ENCODE results near the gene MAGI1.

The MAGI1 gene

DNA sequence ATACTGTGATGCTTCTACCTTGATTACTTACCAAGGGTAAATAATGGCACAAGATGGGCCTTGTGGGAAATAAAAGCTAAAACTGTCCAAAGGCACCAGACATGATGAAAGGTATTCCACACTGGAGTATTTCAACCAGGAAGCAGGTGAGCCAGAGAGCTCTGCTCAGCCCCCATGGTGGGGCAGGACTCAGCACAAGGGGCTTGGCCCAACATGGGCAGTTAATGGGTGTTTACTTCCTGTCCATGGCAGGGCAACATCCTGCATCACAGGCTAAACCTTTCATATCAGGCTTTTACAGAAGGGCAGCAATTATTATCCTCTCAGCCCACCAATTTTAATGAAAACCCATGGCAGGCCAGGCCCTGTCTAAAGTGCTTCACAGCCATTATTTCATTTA, 38.2 kb downstream of the MAGI1 start:
- no peak for TF ChIP-seq ZFX (IDR thresholded peaks at IDR 0.05)
- TF ChIP-seq, protein P1, sequence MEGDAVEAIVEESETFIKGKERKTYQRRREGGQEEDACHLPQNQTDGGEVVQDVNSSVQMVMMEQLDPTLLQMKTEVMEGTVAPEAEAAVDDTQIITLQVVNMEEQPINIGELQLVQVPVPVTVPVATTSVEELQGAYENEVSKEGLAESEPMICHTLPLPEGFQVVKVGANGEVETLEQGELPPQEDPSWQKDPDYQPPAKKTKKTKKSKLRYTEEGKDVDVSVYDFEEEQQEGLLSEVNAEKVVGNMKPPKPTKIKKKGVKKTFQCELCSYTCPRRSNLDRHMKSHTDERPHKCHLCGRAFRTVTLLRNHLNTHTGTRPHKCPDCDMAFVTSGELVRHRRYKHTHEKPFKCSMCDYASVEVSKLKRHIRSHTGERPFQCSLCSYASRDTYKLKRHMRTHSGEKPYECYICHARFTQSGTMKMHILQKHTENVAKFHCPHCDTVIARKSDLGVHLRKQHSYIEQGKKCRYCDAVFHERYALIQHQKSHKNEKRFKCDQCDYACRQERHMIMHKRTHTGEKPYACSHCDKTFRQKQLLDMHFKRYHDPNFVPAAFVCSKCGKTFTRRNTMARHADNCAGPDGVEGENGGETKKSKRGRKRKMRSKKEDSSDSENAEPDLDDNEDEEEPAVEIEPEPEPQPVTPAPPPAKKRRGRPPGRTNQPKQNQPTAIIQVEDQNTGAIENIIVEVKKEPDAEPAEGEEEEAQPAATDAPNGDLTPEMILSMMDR (conservative IDR thresholded peaks at IDR 0.05), result no peak
- no peak overlapping the region for H3K27ac ChIP-seq

DNA sequence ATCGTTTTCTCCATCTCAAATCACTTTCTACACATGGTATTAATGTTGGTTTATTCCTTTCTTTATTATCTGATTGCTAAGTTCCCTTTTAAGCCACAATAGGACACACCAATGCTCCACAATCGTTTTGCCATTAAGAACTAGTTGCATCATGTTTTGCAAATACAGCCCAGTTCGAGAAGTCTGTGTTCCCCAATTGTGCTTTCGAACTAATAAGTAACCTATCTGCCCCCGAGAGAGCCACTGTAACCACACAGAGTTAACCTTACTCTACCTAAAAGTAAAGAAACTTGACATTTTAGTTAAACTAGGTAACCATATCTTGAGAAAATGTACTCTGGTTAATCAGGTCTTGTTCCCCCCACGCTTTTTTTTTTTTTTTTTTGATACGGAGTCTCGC, 39.1 kb downstream of the MAGI1 start:
- H3K27ac ChIP-seq, result no peak overlapping the region
- TF ChIP-seq, protein P1 (conservative IDR thresholded peaks at IDR 0.05), result no peak
- TF ChIP-seq ZFX (IDR thresholded peaks at IDR 0.05), result no peak

DNA sequence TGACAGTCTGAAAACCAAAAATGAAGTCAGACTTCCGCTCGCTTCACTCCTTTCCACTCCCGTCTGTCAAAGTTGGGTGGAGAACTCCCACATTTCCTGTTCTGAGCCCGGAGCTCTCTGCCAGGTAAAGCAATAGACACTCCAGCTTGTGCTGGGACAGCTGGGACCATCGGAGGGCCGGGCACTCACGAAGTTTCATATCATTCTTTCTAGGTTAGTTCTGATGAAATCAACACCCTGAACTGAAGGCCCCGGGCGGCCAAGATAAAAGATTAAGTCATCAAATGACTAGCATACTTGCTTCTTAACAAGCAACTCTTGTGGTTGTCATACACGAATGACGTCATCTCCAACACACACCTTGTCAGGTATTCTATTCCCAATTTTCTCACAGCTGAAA, 42.1 kb downstream of the MAGI1 start:
- TF ChIP-seq, protein P1 (conservative IDR thresholded peaks at IDR 0.05), result no peak
- no peak for TF ChIP-seq ZFX (IDR thresholded peaks at IDR 0.05)
- no peak overlapping the region for H3K27ac ChIP-seq

DNA sequence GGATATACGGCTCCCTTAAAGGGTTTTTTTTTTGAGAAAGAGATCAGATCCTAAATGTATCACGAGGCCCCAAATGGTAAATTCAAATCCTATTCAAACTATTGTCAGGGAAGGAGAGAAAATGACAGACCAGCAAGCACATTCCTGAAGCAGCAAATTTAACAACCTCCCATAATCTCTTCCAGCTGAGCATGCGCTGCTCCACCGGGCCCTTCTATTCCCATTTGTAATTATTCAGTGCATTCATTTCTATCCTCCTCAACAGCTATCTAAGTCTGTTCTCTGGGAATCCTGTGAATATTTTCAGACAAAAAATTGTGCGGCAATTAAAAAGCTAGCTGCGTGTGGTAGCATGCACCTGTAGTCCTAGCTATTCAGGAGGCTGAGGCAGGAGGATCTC, 43.2 kb downstream of the MAGI1 start:
- TF ChIP-seq, protein P1 (conservative IDR thresholded peaks at IDR 0.05), result no peak
- TF ChIP-seq ZFX (IDR thresholded peaks at IDR 0.05), result no peak
- no peak overlapping the region for H3K27ac ChIP-seq

DNA sequence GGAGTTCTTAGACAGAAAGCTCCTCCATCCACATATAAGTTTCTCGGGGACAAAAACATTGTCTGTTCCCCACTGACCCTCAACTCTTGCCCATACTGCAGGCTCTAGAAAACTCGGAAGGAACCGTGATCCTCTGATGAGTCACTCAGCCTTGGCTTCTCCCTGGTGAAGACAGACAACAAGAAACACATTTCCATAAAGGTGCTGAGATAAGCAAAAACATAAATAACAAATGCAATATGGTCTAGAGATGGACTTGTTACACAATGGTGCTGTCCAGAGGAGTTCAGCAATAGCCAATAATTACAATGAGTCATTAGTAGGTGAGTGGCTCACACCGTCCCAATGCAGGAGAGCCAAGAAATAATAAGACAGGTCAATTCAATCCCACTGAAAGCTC, 43.7 kb downstream of the MAGI1 start:
- no peak overlapping the region for H3K27ac ChIP-seq
- TF ChIP-seq, protein P1 (conservative IDR thresholded peaks at IDR 0.05), result no peak
- TF ChIP-seq ZFX (IDR thresholded peaks at IDR 0.05), result no peak

DNA sequence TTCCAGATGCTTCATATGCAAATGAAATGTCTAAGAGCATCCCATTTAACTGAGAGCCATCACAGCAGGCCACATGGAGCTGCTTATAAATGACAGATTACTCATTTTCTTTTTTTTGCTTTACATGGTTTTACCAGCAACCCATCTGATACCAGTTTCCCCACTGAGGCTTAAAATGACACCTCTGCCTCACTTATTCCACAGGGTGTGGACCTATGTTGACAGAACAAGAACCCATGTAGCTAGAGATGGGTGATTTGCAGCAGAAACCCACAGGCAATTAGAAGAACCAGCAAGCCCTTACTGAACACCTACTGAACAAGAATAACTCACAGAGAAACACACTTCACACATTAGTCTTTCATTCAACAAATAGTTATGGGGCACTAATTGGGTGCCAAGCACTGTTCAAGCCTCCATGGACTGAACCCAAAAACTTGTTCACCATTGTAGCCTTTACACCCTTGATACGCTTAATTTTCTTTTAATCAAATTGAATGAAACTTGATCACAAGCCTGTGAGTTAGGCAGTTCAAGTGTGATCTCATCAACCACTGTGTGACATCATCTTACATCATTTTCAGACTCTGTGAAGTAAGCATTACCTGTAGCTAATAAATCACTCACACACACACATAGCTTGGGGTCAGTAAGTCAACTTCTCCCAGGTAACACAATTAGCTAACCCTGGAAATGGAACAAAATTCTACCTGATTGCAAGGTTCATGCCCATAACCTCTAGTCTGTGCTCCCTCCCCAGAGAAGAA, 45.4 kb downstream of the MAGI1 start:
- no peak overlapping the region for H3K27ac ChIP-seq
- TF ChIP-seq ZFX (IDR thresholded peaks at IDR 0.05), result no peak
- TF ChIP-seq, protein P1 (conservative IDR thresholded peaks at IDR 0.05), result no peak

DNA sequence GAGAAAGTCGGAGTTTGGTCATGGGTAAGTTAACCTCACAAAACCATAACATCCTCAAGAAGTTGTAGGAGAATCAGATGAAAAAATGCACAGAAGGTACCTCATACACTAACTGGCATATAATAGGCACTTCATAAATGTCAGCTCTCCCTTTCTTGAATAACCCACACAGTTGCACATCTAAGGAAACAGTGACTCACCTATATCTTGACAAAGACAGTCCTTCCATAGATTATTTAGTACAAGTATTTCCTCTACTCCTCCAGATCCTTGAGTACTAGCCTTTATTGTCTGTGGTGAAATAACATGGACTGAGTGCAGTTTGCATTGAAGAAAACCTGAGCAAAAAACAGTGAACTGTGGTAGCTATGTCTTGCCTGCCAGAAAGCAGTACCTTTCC, 46.6 kb downstream of the MAGI1 start:
- no peak overlapping the region for H3K27ac ChIP-seq
- TF ChIP-seq ZFX (IDR thresholded peaks at IDR 0.05), result no peak

All from C4-2B (cell line).